Mammary epithelial cell (primary cell): ENCODE measurements around the gene ADGRV1.

Source experiments
- CTCF ChIP-seq, 2 donors: IDR thresholded peaks in 1 of 2; conservative IDR thresholded peaks in 1 of 2; 2 replicates each; pipeline ENCODE4 v1.5.1; 2011 to 2012; ENCODE audit warnings: inconsistent platforms in 2 of 2, low read length in 2 of 2, mild to moderate bottlenecking in 2 of 2, control low read depth in 1 of 2, low read depth in 1 of 2; ENCODE audit not compliant: insufficient read depth in 1 of 2; ENCODE audit errors: extremely low read depth in 1 of 2
- EZH2 ChIP-seq: IDR thresholded peaks from 2 replicates; pipeline ENCODE4 v1.6.1; 2012; ENCODE audit warnings: low read length, inconsistent platforms, borderline replicate concordance

DNA sequence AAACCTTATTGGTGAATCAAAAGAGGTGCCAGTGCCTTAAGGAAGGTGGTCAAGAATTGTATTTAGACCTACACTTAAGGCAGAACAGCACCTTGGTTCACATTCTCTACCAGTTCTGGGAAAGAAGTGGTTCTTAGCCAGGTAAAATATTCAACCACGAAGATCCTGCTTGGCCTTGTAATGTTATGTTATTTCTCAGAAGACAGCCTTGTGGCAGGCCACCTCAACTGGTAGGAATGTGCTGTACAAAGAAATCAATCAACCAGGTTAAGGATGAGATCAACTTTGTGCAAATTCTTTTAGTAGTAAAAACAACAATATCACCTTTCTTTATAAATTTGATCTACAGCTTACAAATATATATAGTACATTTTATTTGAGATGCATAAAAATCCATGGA, 577.7 kb downstream of the ADGRV1 start:
- TF ChIP-seq EZH2 (no peak), CTCF (conservative IDR thresholded peaks at IDR 0.05 in 1 of 2, IDR thresholded peaks at IDR 0.05 in 1 of 2; ENCODE audit: extremely low read depth in 1 of 2, insufficient read depth in 1 of 2, low read depth in 1 of 2, low read length in 2 of 2) (peak; percentile 21 to 39)
